ENCODE data around the gene CDYL.

DNA sequence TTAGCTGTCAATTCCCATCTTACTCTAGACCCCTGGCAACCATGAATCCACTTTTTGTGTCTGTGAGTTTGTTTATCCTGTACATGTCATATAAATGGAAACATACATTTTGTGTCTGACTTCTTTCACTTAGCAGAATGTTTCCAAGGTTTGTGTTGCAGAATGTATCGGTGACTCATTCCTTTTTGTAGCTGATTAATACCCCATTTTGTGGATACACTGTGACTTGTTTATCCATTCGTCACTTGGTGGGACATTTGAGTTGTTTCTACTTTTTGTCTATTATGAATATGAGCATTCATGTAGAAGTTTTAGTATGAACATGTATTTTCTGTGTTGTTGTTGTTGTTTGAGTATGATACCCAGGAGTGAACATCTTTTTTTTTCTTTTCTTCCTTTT lies 21.4 kb downstream of the CDYL start:
- TF ChIP-seq, protein P1, sequence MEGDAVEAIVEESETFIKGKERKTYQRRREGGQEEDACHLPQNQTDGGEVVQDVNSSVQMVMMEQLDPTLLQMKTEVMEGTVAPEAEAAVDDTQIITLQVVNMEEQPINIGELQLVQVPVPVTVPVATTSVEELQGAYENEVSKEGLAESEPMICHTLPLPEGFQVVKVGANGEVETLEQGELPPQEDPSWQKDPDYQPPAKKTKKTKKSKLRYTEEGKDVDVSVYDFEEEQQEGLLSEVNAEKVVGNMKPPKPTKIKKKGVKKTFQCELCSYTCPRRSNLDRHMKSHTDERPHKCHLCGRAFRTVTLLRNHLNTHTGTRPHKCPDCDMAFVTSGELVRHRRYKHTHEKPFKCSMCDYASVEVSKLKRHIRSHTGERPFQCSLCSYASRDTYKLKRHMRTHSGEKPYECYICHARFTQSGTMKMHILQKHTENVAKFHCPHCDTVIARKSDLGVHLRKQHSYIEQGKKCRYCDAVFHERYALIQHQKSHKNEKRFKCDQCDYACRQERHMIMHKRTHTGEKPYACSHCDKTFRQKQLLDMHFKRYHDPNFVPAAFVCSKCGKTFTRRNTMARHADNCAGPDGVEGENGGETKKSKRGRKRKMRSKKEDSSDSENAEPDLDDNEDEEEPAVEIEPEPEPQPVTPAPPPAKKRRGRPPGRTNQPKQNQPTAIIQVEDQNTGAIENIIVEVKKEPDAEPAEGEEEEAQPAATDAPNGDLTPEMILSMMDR (IDR thresholded peaks at IDR 0.05), result no peak
- TF ChIP-seq POLR2AphosphoS5 (IDR thresholded peaks at IDR 0.05) (no peak), POLR2A (IDR thresholded peaks at IDR 0.05) (no peak)
